Measurements from ENCODE around the gene TLCD2. TPM values are rescaled to one million over a fixed set of nuclear protein-coding genes. Genes with fewer than 3 reads are reported as not detected.
A peak's percentile ranks its signal among the peaks of the same experiment; 100 is the strongest.

The TLCD2 gene
- total and polyA plus RNA-seq, 9 of the 15 experiments (the other 6 are each of a cell fraction or from before 2014, with no cell fraction given): 0.10 to 0.89 (median 0.58) TPM

- TF ChIP-seq ZNF785 (CRISPR knock-in tag; IDR thresholded peaks at IDR 0.05): no peak
- TF ChIP-seq CBX1 (IDR thresholded peaks at IDR 0.05; ENCODE audit: low read depth): no peak
- TF ChIP-seq MBD2 (IDR thresholded peaks at IDR 0.05; ENCODE audit: borderline replicate concordance, low read depth): peak; percentile 55
- TF ChIP-seq HCFC1 (IDR thresholded peaks at IDR 0.05; ENCODE audit: low read depth, low read length): peak; percentile 39; the same call in 1 of the 2 replicates
- TF ChIP-seq ZNF696 (CRISPR knock-in tag; conservative IDR thresholded peaks at IDR 0.05): no peak
- TF ChIP-seq ZNF431 (CRISPR knock-in tag; IDR thresholded peaks at IDR 0.05): no peak
- TF ChIP-seq MAX (CRISPR knock-in tag; IDR thresholded peaks at IDR 0.05): 0 out of 2 replicates have a peak, but pooled peaks have one; percentile 11
- peak; percentile 100 for TF ChIP-seq TAF9B (IDR thresholded peaks at IDR 0.05; ENCODE audit: partially characterized antibody)
- TF ChIP-seq TRIM24 (IDR thresholded peaks at IDR 0.05): no peak
- TF ChIP-seq SRSF7 (optimal IDR thresholded peaks at IDR 0.05; ENCODE audit: low read depth, low read length): no peak
- no peak for TF ChIP-seq RFX1 (IDR thresholded peaks at IDR 0.05)
- no peak for TF ChIP-seq MEF2D (tag; conservative IDR thresholded peaks at IDR 0.05; ENCODE audit: low read depth)
- peak; percentile 49 for TF ChIP-seq VEZF1 (CRISPR knock-in tag; IDR thresholded peaks at IDR 0.05)
- TF ChIP-seq PHF8 (IDR thresholded peaks at IDR 0.05; ENCODE audit: borderline replicate concordance, low read length): peak; percentile 34; the same call in 1 of the 2 replicates
- peak; percentile 82 for TF ChIP-seq NR2C1 (IDR thresholded peaks at IDR 0.05)
- peak; percentile 84 for TF ChIP-seq NR2C1 (tag; IDR thresholded peaks at IDR 0.05)
- peak; percentile 34 for TF ChIP-seq KDM5B (IDR thresholded peaks at IDR 0.05; ENCODE audit: insufficient replicate concordance, low read depth, low read length)
- no peak for TF ChIP-seq CTBP1 (IDR thresholded peaks at IDR 0.05; ENCODE audit: borderline replicate concordance)
- TF ChIP-seq SRF (CRISPR knock-in tag; IDR thresholded peaks at IDR 0.05): no peak
- no peak for TF ChIP-seq MCM3 (IDR thresholded peaks at IDR 0.05)
- no peak for TF ChIP-seq HNRNPL (IDR thresholded peaks at IDR 0.05; ENCODE audit: low read depth, low read length)
- peak; percentile 25; the same call in 1 of the 2 replicates for TF ChIP-seq MITF (IDR thresholded peaks at IDR 0.05)
- no peak for TF ChIP-seq NUFIP1 (IDR thresholded peaks at IDR 0.05; ENCODE audit: partially characterized antibody)
- TF ChIP-seq POLR2H (tag; IDR thresholded peaks at IDR 0.05; ENCODE audit: low read depth): peak; percentile 64; the same call in 1 of the 2 replicates
- peak; percentile 78 for TF ChIP-seq EP300 (IDR thresholded peaks at IDR 0.05; ENCODE audit: low read length)
- peak; percentile 53 for TF ChIP-seq CCNT2 (IDR thresholded peaks at IDR 0.05; ENCODE audit: borderline replicate concordance, extremely low read depth, insufficient read length, low read depth, low read length)
- TF ChIP-seq NR2C2 (CRISPR knock-in tag; IDR thresholded peaks at IDR 0.05): peak; percentile 74; the same call in 1 of the 2 replicates
- TF ChIP-seq NR2C2 (tag; IDR thresholded peaks at IDR 0.05): peak; percentile 96
Observed at GRCh38 chr17:1716912-1717695, 6.9 kb upstream of the TLCD2 start (continued).
